ENCODE measurements around the gene SRPRA.

SRPRA gene

GRCh38 chr11:126280595-126280994, 11.9 kb upstream of the SRPRA start:
- Histone ChIP-seq H3K27me3 (replicated peaks in 2 of 5; ENCODE audit: control insufficient read depth in 4 of 5, insufficient read depth in 5 of 5, low read length in 4 of 5) (no peaks in the 10 kb centered on the region), H3K9me3 (ENCODE audit: control extremely low read depth in 1 of 5, control insufficient read depth in 4 of 5, insufficient read depth in 2 of 5, low read depth in 1 of 5, low read length in 4 of 5) (no peaks in the 10 kb centered on the region), H3K27ac (ENCODE audit: insufficient read depth in 1 of 2, low read depth in 1 of 2, low read length in 2 of 2, poor library complexity in 1 of 2, severe bottlenecking in 2 of 2) (no peak overlapping the region), H3K4me1 (ENCODE audit: control extremely low read depth in 1 of 4, control insufficient read depth in 4 of 4, insufficient read depth in 4 of 4, low read length in 3 of 4) (peaks cover 2 to 37% (median 30%) of the 10 kb centered on the region in 4 experiments), H3K4me3 (ENCODE audit: control insufficient read depth in 1 of 7, extremely low read depth in 1 of 7, insufficient read depth in 4 of 7, low read depth in 2 of 7, low read length in 6 of 7) (peak overlapping the region in 1 of 7 experiments; percentile 24), H3K36me3 (ENCODE audit: control insufficient read depth in 4 of 4, insufficient read depth in 4 of 4, low read length in 3 of 4) (peaks cover 0 to 34% (median 15%) of the 10 kb centered on the region in 4 experiments)
- WGBS (ENCODE audit: insufficient coverage): 7% methylated on average over 5 of the region's 5 CpGs
- POLR2A ChIA-PET: no interaction called here
- peak in 2 of 3 donors; percentile 23 to 43 for DNase-seq
- CTCF ChIA-PET: interaction anchor here (1.1 to 1.4 kb wide), 2 partner anchors 11 to 30 kb away, joined by 4 to 6 read pairs; partner anchors contain the start of gene FOXRED1

DNA sequence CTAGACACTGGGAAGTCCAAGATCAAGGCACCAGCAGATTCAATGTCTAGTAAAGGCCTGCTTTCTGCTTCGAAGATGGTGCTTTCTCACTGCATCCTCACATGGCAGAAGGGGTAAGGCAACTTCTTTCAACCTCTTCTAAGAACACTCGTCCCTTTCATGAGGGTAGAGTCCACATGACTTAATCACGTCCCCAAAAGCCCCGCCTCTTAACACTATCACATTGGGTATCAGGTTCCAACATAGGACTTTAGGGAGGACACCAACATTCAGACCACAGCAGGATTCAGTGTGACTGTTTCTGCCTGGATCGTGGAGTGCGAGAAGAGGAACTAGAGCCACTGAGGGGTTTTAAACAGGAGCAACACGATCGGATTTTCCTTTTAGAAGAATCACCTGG, 10.5 kb upstream of the SRPRA start:
- WGBS (ENCODE audit: insufficient coverage): 98% methylated on average over 7 of the region's 8 CpGs
- no peaks in the 10 kb centered on the region for H3K27me3 ChIP-seq (replicated peaks in 2 of 5; ENCODE audit: control insufficient read depth in 4 of 5, insufficient read depth in 5 of 5, low read length in 4 of 5)
- no peaks in the 10 kb centered on the region for H3K9me3 ChIP-seq (ENCODE audit: control extremely low read depth in 1 of 5, control insufficient read depth in 4 of 5, insufficient read depth in 2 of 5, low read depth in 1 of 5, low read length in 4 of 5)
- DNase-seq: no peak
- CTCF ChIA-PET: no interaction called here
- no peak overlapping the region for H3K27ac ChIP-seq (ENCODE audit: insufficient read depth in 1 of 2, low read depth in 1 of 2, low read length in 2 of 2, poor library complexity in 1 of 2, severe bottlenecking in 2 of 2)
- POLR2A ChIA-PET: interaction anchor here (1.5 kb wide), 1 partner anchor 11 kb away, joined by 3 read pairs; the partner anchor contains the start of gene SRPRA
- H3K4me3 ChIP-seq (ENCODE audit: control insufficient read depth in 1 of 7, extremely low read depth in 1 of 7, insufficient read depth in 4 of 7, low read depth in 2 of 7, low read length in 6 of 7): no peak overlapping the region
- H3K36me3 ChIP-seq (ENCODE audit: control insufficient read depth in 4 of 4, insufficient read depth in 4 of 4, low read length in 3 of 4): peaks cover 0 to 46% (median 26%) of the 10 kb centered on the region in 4 experiments
- H3K4me1 ChIP-seq (ENCODE audit: control extremely low read depth in 1 of 4, control insufficient read depth in 4 of 4, insufficient read depth in 4 of 4, low read length in 3 of 4): peaks cover 2 to 35% (median 30%) of the 10 kb centered on the region in 4 experiments

GRCh38 chr11:126277780-126278179, 9.1 kb upstream of the SRPRA start:
- H3K9me3 ChIP-seq (ENCODE audit: control extremely low read depth in 1 of 5, control insufficient read depth in 4 of 5, insufficient read depth in 2 of 5, low read depth in 1 of 5, low read length in 4 of 5): no peaks in the 10 kb centered on the region
- no peak overlapping the region for H3K4me3 ChIP-seq (ENCODE audit: control insufficient read depth in 1 of 7, extremely low read depth in 1 of 7, insufficient read depth in 4 of 7, low read depth in 2 of 7, low read length in 6 of 7)
- H3K27ac ChIP-seq (ENCODE audit: insufficient read depth in 1 of 2, low read depth in 1 of 2, low read length in 2 of 2, poor library complexity in 1 of 2, severe bottlenecking in 2 of 2): no peak overlapping the region
- peaks cover 0 to 60% (median 37%) of the 10 kb centered on the region in 4 experiments for H3K36me3 ChIP-seq (ENCODE audit: control insufficient read depth in 4 of 4, insufficient read depth in 4 of 4, low read length in 3 of 4)
- H3K27me3 ChIP-seq (replicated peaks in 2 of 5; ENCODE audit: control insufficient read depth in 4 of 5, insufficient read depth in 5 of 5, low read length in 4 of 5): no peaks in the 10 kb centered on the region
- ChIA-PET POLR2A (interaction anchor here (1.5 kb wide), 1 partner anchor 10 kb away, joined by 3 read pairs; the partner anchor contains the start of gene SRPRA), CTCF (interaction anchor here (0.6 kb wide), 1 partner anchor 15 kb away, joined by 3 read pairs; no protein-coding TSS in a partner anchor)
- no peak for DNase-seq
- peaks cover 2 to 26% (median 22%) of the 10 kb centered on the region in 4 experiments for H3K4me1 ChIP-seq (ENCODE audit: control extremely low read depth in 1 of 4, control insufficient read depth in 4 of 4, insufficient read depth in 4 of 4, low read length in 3 of 4)
- WGBS (ENCODE audit: insufficient coverage): 100% methylated on average over 3 of the region's 4 CpGs

GRCh38 chr11:126277322-126277721, 8.6 kb upstream of the SRPRA start:
- Histone ChIP-seq H3K4me1 (ENCODE audit: control extremely low read depth in 1 of 4, control insufficient read depth in 4 of 4, insufficient read depth in 4 of 4, low read length in 3 of 4) (peaks cover 2 to 23% (median 18%) of the 10 kb centered on the region in 4 experiments), H3K27me3 (replicated peaks in 2 of 5; ENCODE audit: control insufficient read depth in 4 of 5, insufficient read depth in 5 of 5, low read length in 4 of 5) (no peaks in the 10 kb centered on the region), H3K27ac (ENCODE audit: insufficient read depth in 1 of 2, low read depth in 1 of 2, low read length in 2 of 2, poor library complexity in 1 of 2, severe bottlenecking in 2 of 2) (no peak overlapping the region), H3K36me3 (ENCODE audit: control insufficient read depth in 4 of 4, insufficient read depth in 4 of 4, low read length in 3 of 4) (peaks cover 0 to 65% (median 38%) of the 10 kb centered on the region in 4 experiments), H3K9me3 (ENCODE audit: control extremely low read depth in 1 of 5, control insufficient read depth in 4 of 5, insufficient read depth in 2 of 5, low read depth in 1 of 5, low read length in 4 of 5) (no peaks in the 10 kb centered on the region), H3K4me3 (ENCODE audit: control insufficient read depth in 1 of 7, extremely low read depth in 1 of 7, insufficient read depth in 4 of 7, low read depth in 2 of 7, low read length in 6 of 7) (no peak overlapping the region)
- 95% methylated on average over 10 of the region's 11 CpGs for WGBS (ENCODE audit: insufficient coverage)
- DNase-seq: no peak
- ChIA-PET CTCF (interaction anchor here (1.2 kb wide), 1 partner anchor 10 kb away, joined by 3 read pairs; no protein-coding TSS in a partner anchor), POLR2A (no interaction called here)

DNA sequence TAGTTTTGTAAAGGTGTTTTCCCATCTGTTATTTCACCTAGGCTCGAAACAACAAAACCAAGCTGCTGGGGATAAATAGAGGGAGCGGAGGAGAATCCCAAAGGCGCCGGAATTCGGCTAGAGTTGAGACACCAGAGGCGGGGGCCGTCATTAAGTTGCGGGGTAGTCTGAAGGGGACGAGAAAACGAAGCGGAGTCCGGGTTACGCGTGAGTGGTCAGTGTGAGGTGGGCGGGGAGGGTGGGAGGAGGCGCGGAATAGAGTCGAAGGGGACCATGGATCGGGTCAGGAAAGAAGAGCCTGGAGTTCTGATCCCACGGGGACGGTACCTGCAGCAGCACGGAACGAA, 361 bp downstream of the SRPRA start:
- Histone ChIP-seq H3K27me3 (replicated peaks in 2 of 5; ENCODE audit: control insufficient read depth in 4 of 5, insufficient read depth in 5 of 5, low read length in 4 of 5) (no peaks in the 10 kb centered on the region), H3K4me3 (ENCODE audit: control insufficient read depth in 1 of 7, extremely low read depth in 1 of 7, insufficient read depth in 4 of 7, low read depth in 2 of 7, low read length in 6 of 7) (peak overlapping the region; percentile 87 to 99 (median 97)), H3K9me3 (ENCODE audit: control extremely low read depth in 1 of 5, control insufficient read depth in 4 of 5, insufficient read depth in 2 of 5, low read depth in 1 of 5, low read length in 4 of 5) (no peaks in the 10 kb centered on the region), H3K27ac (ENCODE audit: insufficient read depth in 1 of 2, low read depth in 1 of 2, low read length in 2 of 2, poor library complexity in 1 of 2, severe bottlenecking in 2 of 2) (peak overlapping the region; percentile 89 to 94), H3K4me1 (ENCODE audit: control extremely low read depth in 1 of 4, control insufficient read depth in 4 of 4, insufficient read depth in 4 of 4, low read length in 3 of 4) (peaks cover 7 to 19% (median 17%) of the 10 kb centered on the region in 4 experiments), H3K36me3 (ENCODE audit: control insufficient read depth in 4 of 4, insufficient read depth in 4 of 4, low read length in 3 of 4) (peaks cover 11 to 66% (median 40%) of the 10 kb centered on the region in 4 experiments)
- ChIA-PET POLR2A (interaction anchor here (1.0 to 1.6 kb wide), 3 partner anchors 10 to 56 kb away, joined by 3 to 7 read pairs (median 4); partner anchors contain the start of genes FAM118B and TIRAP), CTCF (no interaction called here)
- WGBS (ENCODE audit: insufficient coverage): 0% methylated on average over 12 of the region's 23 CpGs
- no peak for DNase-seq

DNA sequence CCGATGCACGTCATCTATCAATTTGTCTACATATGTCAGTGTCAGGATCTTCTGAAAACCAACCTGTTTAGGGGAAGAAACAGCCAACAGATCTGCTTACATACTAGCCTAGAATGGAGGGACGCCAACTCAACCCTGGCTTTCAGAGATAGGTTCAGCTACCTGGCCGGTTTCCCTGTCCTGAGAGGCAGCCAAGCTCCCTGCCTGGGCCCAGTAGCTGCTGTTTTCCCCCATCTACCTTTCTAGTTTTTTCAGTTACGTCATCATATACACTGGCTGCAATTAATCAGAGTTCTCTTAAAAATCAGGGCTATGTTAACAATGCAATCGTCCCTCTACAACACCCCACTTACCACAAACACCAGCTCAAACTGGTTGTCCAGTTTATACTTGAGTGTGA, 1.0 kb downstream of the SRPRA start:
- 97% methylated on average over 4 of the region's 6 CpGs for WGBS (ENCODE audit: insufficient coverage)
- Histone ChIP-seq H3K4me1 (ENCODE audit: control extremely low read depth in 1 of 4, control insufficient read depth in 4 of 4, insufficient read depth in 4 of 4, low read length in 3 of 4) (peaks cover 7 to 19% (median 17%) of the 10 kb centered on the region in 4 experiments), H3K36me3 (ENCODE audit: control insufficient read depth in 4 of 4, insufficient read depth in 4 of 4, low read length in 3 of 4) (peaks cover 11 to 66% (median 42%) of the 10 kb centered on the region in 4 experiments), H3K27me3 (replicated peaks in 2 of 5; ENCODE audit: control insufficient read depth in 4 of 5, insufficient read depth in 5 of 5, low read length in 4 of 5) (no peaks in the 10 kb centered on the region), H3K27ac (ENCODE audit: insufficient read depth in 1 of 2, low read depth in 1 of 2, low read length in 2 of 2, poor library complexity in 1 of 2, severe bottlenecking in 2 of 2) (peak overlapping the region; percentile 89 to 94), H3K4me3 (ENCODE audit: control insufficient read depth in 1 of 7, extremely low read depth in 1 of 7, insufficient read depth in 4 of 7, low read depth in 2 of 7, low read length in 6 of 7) (peak overlapping the region in 6 of 7 experiments; percentile 87 to 99 (median 98)), H3K9me3 (ENCODE audit: control extremely low read depth in 1 of 5, control insufficient read depth in 4 of 5, insufficient read depth in 2 of 5, low read depth in 1 of 5, low read length in 4 of 5) (no peaks in the 10 kb centered on the region)
- no peak for DNase-seq
- CTCF ChIA-PET: no interaction called here
- POLR2A ChIA-PET: interaction anchor here (0.6 to 1.6 kb wide), 4 partner anchors 11 to 55 kb away, joined by 3 to 7 read pairs (median 4); partner anchors contain the start of genes FAM118B and TIRAP

GRCh38 chr11:126265811-126266210, 2.9 kb downstream of the SRPRA start:
- POLR2A ChIA-PET: no interaction called here

More at GRCh38 chr11:126265811-126266210, 2.9 kb downstream of the SRPRA start:
- Histone ChIP-seq H3K36me3 (ENCODE audit: control insufficient read depth in 4 of 4, insufficient read depth in 4 of 4, low read length in 3 of 4) (peaks cover 13 to 66% (median 50%) of the 10 kb centered on the region in 4 experiments), H3K9me3 (ENCODE audit: control extremely low read depth in 1 of 5, control insufficient read depth in 4 of 5, insufficient read depth in 2 of 5, low read depth in 1 of 5, low read length in 4 of 5) (no peaks in the 10 kb centered on the region), H3K27ac (ENCODE audit: insufficient read depth in 1 of 2, low read depth in 1 of 2, low read length in 2 of 2, poor library complexity in 1 of 2, severe bottlenecking in 2 of 2) (no peak overlapping the region), H3K4me3 (ENCODE audit: control insufficient read depth in 1 of 7, extremely low read depth in 1 of 7, insufficient read depth in 4 of 7, low read depth in 2 of 7, low read length in 6 of 7) (no peak overlapping the region), H3K4me1 (ENCODE audit: control extremely low read depth in 1 of 4, control insufficient read depth in 4 of 4, insufficient read depth in 4 of 4, low read length in 3 of 4) (peaks cover 7 to 19% (median 17%) of the 10 kb centered on the region in 4 experiments), H3K27me3 (replicated peaks in 2 of 5; ENCODE audit: control insufficient read depth in 4 of 5, insufficient read depth in 5 of 5, low read length in 4 of 5) (no peaks in the 10 kb centered on the region)
- WGBS (ENCODE audit: insufficient coverage): 97% methylated on average over 5 of the region's 8 CpGs
- peak in 2 of 3 donors; percentile 49 to 51 for DNase-seq
- CTCF ChIA-PET: interaction anchor here (1.0 to 1.5 kb wide), 3 partner anchors 14 to 72 kb away, joined by 3 to 5 read pairs (median 3); no protein-coding TSS in a partner anchor

All from common myeloid progenitor, CD34-positive (primary cell).